H9 (cell line): ENCODE results near the gene ATF5. TPM values are rescaled to one million over a fixed set of nuclear protein-coding genes. Genes with fewer than 3 reads are reported as not detected.

Experiments
- DNase-seq: peaks from one replicate; pipeline ENCODE4 v3.0.0-alpha.2; 2017
- H2AFZ ChIP-seq: one replicate; pipeline ENCODE4 v1.6.1; 2013; ENCODE audit warnings: mild to moderate bottlenecking, low read length, control low read depth, moderate library complexity
- H2AK5ac ChIP-seq: 2 replicates; pipeline ENCODE4 v1.6.1; 2013; ENCODE audit warnings: low read length, control low read depth, mixed read lengths; ENCODE audit not compliant: insufficient read length
- H2BK120ac ChIP-seq: one replicate; pipeline ENCODE4 v1.6.1; 2013; ENCODE audit warnings: low read depth, mild to moderate bottlenecking, low read length, control low read depth, inconsistent platforms; ENCODE audit not compliant: poor library complexity, severe bottlenecking
- H2BK12ac ChIP-seq: 2 replicates; pipeline ENCODE4 v1.6.1; 2013; ENCODE audit warnings: low read length, control low read depth, mixed read lengths, low read depth; ENCODE audit not compliant: insufficient read length
- H2BK15ac ChIP-seq: 2 replicates; pipeline ENCODE4 v1.6.1; 2013; ENCODE audit warnings: low read depth, low read length, control low read depth
- H2BK20ac ChIP-seq: one replicate; pipeline ENCODE4 v1.6.1; 2013; ENCODE audit warnings: low read depth, mild to moderate bottlenecking, low read length, control low read depth, inconsistent platforms; ENCODE audit not compliant: poor library complexity, severe bottlenecking
- H2BK5ac ChIP-seq: 2 replicates; pipeline ENCODE4 v1.6.1; 2013; ENCODE audit warnings: low read length, control low read depth, mixed read lengths; ENCODE audit not compliant: insufficient read length
- H3K14ac ChIP-seq: 2 replicates; pipeline ENCODE4 v1.6.1; 2013; ENCODE audit warnings: low read length, control low read depth; ENCODE audit not compliant: insufficient read depth
- H3K18ac ChIP-seq: 2 replicates; pipeline ENCODE4 v1.6.1; 2013; ENCODE audit warnings: low read depth, mild to moderate bottlenecking, mixed read lengths, low read length, control low read depth; ENCODE audit not compliant: insufficient read length
- H3K23ac ChIP-seq: 2 replicates; pipeline ENCODE4 v1.6.1; 2013; ENCODE audit warnings: low read length, control low read depth, mixed read lengths, low read depth; ENCODE audit not compliant: insufficient read length
- H3K23me2 ChIP-seq: 2 replicates; pipeline ENCODE4 v1.6.1; 2013; ENCODE audit warnings: low read depth, mild to moderate bottlenecking, mixed read lengths, low read length, control low read depth; ENCODE audit not compliant: insufficient read length, poor library complexity, severe bottlenecking
- H3K27ac ChIP-seq: 2 replicates; pipeline ENCODE4 v1.5.1; 2013; ENCODE audit warnings: low read length, control low read depth, mixed read lengths, low read depth; ENCODE audit not compliant: insufficient read length
- H3K27me3 ChIP-seq: 2 replicates; pipeline ENCODE4 v1.6.1; 2013; ENCODE audit warnings: low read length, control low read depth, inconsistent platforms; ENCODE audit not compliant: insufficient read depth
- H3K4ac ChIP-seq: 2 replicates; pipeline ENCODE4 v1.6.1; 2013; ENCODE audit warnings: low read depth, mild to moderate bottlenecking, control low read depth, inconsistent platforms, low read length, moderate library complexity
- H3K4me1 ChIP-seq: 2 replicates; pipeline ENCODE4 v1.6.1; 2013; ENCODE audit warnings: low read length, control low read depth, inconsistent platforms; ENCODE audit not compliant: insufficient read depth
- H3K4me2 ChIP-seq: 2 replicates; pipeline ENCODE4 v1.6.1; 2013; ENCODE audit warnings: low read length, control low read depth, mixed read lengths; ENCODE audit not compliant: insufficient read length, insufficient read depth
- H3K56ac ChIP-seq: 2 replicates; pipeline ENCODE4 v1.6.1; 2013; ENCODE audit warnings: low read depth, mild to moderate bottlenecking, mixed read lengths, low read length, control low read depth; ENCODE audit not compliant: insufficient read length
- H3K79me1 ChIP-seq: 2 replicates; pipeline ENCODE4 v1.6.1; 2013; ENCODE audit warnings: low read depth, mild to moderate bottlenecking, moderate library complexity, low read length, control low read depth, inconsistent platforms; ENCODE audit not compliant: insufficient read depth, poor library complexity, severe bottlenecking
- H3K79me2 ChIP-seq: 2 replicates; pipeline ENCODE4 v1.6.1; 2013; ENCODE audit warnings: low read length, control low read depth, inconsistent platforms; ENCODE audit not compliant: insufficient read depth
- H3K9ac ChIP-seq: 2 replicates; pipeline ENCODE4 v1.6.1; 2013; ENCODE audit warnings: low read length, control low read depth, mixed read lengths; ENCODE audit not compliant: insufficient read length; ENCODE audit errors: extremely low read depth
- H3K9me3 ChIP-seq: one replicate; pipeline ENCODE4 v1.6.1; 2013; ENCODE audit warnings: low read depth, low read length, inconsistent platforms; ENCODE audit not compliant: control insufficient read depth
- H3T11ph ChIP-seq: one replicate; pipeline ENCODE4 v1.6.1; 2013; ENCODE audit warnings: mild to moderate bottlenecking, low read length, control low read depth, inconsistent platforms
- H4K20me1 ChIP-seq: one replicate; pipeline ENCODE4 v1.6.1; 2013; ENCODE audit not compliant: control insufficient read depth, insufficient read length, insufficient read depth
- H4K5ac ChIP-seq: 2 replicates; pipeline ENCODE4 v1.6.1; 2013; ENCODE audit warnings: low read depth, mild to moderate bottlenecking, mixed read lengths, low read length, control low read depth; ENCODE audit not compliant: insufficient read length
- H4K8ac ChIP-seq: replicated peaks from 2 replicates; pipeline ENCODE4 v1.6.1; 2013; ENCODE audit warnings: low read length, control low read depth, mixed read lengths, low read depth; ENCODE audit not compliant: insufficient read length
- H4K91ac ChIP-seq: 2 replicates; pipeline ENCODE4 v1.6.1; 2013; ENCODE audit warnings: low read depth, mild to moderate bottlenecking, moderate library complexity, mixed read lengths, low read length, control low read depth; ENCODE audit not compliant: insufficient read length
- H3K27ac Mint-ChIP-seq, 3 experiments: 2 replicates in 2 of 3; 3 replicates in 1 of 3; pipeline ENCODE4 v1.8.0; 2020 to 2021; ENCODE audit warnings: mixed read lengths in 3 of 3, mild to moderate bottlenecking in 1 of 3, moderate library complexity in 1 of 3
- H3K27me3 Mint-ChIP-seq: 2 replicates; pipeline ENCODE4 v1.8.0; 2021; ENCODE audit warnings: low read depth, mild to moderate bottlenecking, moderate library complexity, mixed read lengths
- H3K36me3 Mint-ChIP-seq, 3 experiments: 2 replicates in 2 of 3; 3 replicates in 1 of 3; pipeline ENCODE4 v1.8.0; 2020 to 2021; ENCODE audit warnings: low read depth in 3 of 3, mixed read lengths in 3 of 3; ENCODE audit not compliant: insufficient read depth in 1 of 3
- H3K4me1 Mint-ChIP-seq, 2 experiments: 2 replicates each; pipeline ENCODE4 v1.8.0; 2020; ENCODE audit warnings: mixed read lengths in 2 of 2
- H3K4me3 Mint-ChIP-seq, 2 experiments: 2 replicates in 1 of 2; 3 replicates in 1 of 2; pipeline ENCODE4 v1.8.0; 2020 to 2021; ENCODE audit warnings: mild to moderate bottlenecking in 2 of 2, mixed read lengths in 2 of 2, moderate library complexity in 1 of 2
- H3K9me3 Mint-ChIP-seq, 2 experiments: 2 replicates in 1 of 2; 3 replicates in 1 of 2; pipeline ENCODE4 v1.8.0; 2020; ENCODE audit warnings: mild to moderate bottlenecking in 2 of 2, mixed read lengths in 2 of 2, moderate library complexity in 1 of 2
- WGBS: extraction: QIAGEN DNeasy Blood & Tissue Kit; methylation state at CpG from one replicate; pipeline ENCODE4 v1.1.7; 2013; ENCODE audit warnings: missing lambda C conversion rate, low lambda C conversion rate, mixed read lengths; ENCODE audit not compliant: insufficient read length; ENCODE audit errors: extremely low coverage; 5-methylcytosine and 5-hydroxymethylcytosine counted together
- total RNA-seq: library from RNA; stranded (reverse); gene quantifications from 2 replicates; pipeline ENCODE4 v1.2.1, GENCODE V29; 2021
- TF ChIP-seq, protein P1 (sequence below): fragments of 200-600 bp; sonication (generic); conservative IDR thresholded peaks from 3 replicates; pipeline ENCODE4 v1.8.0; 2021; ENCODE audit warnings: antibody characterized with exemption, mild to moderate bottlenecking

Gene ATF5
- total RNA-seq, 1 experiment from 2014 or later, result 18.5 TPM

DNA sequence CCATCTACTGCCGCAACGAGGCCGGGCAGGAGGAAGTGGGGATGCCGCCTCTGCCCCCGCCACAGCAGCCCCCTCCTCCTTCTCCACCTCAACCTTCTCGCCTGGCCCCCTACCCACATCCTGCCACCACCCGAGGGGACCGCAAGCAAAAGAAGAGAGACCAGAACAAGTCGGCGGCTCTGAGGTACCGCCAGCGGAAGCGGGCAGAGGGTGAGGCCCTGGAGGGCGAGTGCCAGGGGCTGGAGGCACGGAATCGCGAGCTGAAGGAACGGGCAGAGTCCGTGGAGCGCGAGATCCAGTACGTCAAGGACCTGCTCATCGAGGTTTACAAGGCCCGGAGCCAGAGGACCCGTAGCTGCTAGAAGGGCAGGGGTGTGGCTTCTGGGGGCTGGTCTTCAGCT lies 3.7 kb downstream of the ATF5 start:
- Mint-ChIP-seq H3K36me3 (peaks cover 12 to 30% (median 12%) of the 10 kb centered on the region in 3 experiments), H3K4me3 (no peak overlapping the region), H3K9me3 (peaks cover 0 to 4% of the 10 kb centered on the region in 2 experiments; a peak in 3 of 5 replicates), H3K27ac (no peak overlapping the region), H3K4me1 (peaks cover 12 to 21% of the 10 kb centered on the region in 2 experiments), H3K27me3 (peaks cover 9% of the 10 kb centered on the region)
- Histone ChIP-seq H3K23ac (no peak overlapping the region), H2BK12ac (no peak overlapping the region), H3K18ac (no peak overlapping the region), H4K91ac (no peak overlapping the region), H3K9me3 (no peaks in the 10 kb centered on the region), H3K9ac (no peak overlapping the region), H4K8ac (no peak overlapping the region), H3K27ac (no peak overlapping the region), H2AK5ac (no peak overlapping the region), H3T11ph (no peak overlapping the region), H4K5ac (no peak overlapping the region), H3K56ac (no peak overlapping the region), H2BK15ac (no peak overlapping the region), H3K79me1 (no peaks in the 10 kb centered on the region), H3K4me2 (no peak overlapping the region), H3K14ac (no peak overlapping the region), H3K4me1 (no peaks in the 10 kb centered on the region; the same call in 1 of the 2 replicates), H3K23me2 (peaks cover 10% of the 10 kb centered on the region), H3K27me3 (no peaks in the 10 kb centered on the region), H2AFZ (no peak overlapping the region), H3K4ac (no peak overlapping the region), H2BK20ac (no peak overlapping the region), H2BK5ac (no peak overlapping the region), H4K20me1 (peaks cover 2% of the 10 kb centered on the region), H2BK120ac (no peak overlapping the region), H3K79me2 (peaks cover 7% of the 10 kb centered on the region; the same call in 1 of the 2 replicates)
- no peak for DNase-seq
- WGBS, result no CpG with 5 or more reads among the region's 25 CpGs
- TF ChIP-seq, protein P1, sequence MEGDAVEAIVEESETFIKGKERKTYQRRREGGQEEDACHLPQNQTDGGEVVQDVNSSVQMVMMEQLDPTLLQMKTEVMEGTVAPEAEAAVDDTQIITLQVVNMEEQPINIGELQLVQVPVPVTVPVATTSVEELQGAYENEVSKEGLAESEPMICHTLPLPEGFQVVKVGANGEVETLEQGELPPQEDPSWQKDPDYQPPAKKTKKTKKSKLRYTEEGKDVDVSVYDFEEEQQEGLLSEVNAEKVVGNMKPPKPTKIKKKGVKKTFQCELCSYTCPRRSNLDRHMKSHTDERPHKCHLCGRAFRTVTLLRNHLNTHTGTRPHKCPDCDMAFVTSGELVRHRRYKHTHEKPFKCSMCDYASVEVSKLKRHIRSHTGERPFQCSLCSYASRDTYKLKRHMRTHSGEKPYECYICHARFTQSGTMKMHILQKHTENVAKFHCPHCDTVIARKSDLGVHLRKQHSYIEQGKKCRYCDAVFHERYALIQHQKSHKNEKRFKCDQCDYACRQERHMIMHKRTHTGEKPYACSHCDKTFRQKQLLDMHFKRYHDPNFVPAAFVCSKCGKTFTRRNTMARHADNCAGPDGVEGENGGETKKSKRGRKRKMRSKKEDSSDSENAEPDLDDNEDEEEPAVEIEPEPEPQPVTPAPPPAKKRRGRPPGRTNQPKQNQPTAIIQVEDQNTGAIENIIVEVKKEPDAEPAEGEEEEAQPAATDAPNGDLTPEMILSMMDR, result no peak
